Measurements from ENCODE around the gene FNIP1.
"Not testable (repeated sequence)": the region's sequence is repeated elsewhere in the genome, so short reads cannot be mapped to it uniquely, and the experiment has no call there.

The FNIP1 gene

DNA sequence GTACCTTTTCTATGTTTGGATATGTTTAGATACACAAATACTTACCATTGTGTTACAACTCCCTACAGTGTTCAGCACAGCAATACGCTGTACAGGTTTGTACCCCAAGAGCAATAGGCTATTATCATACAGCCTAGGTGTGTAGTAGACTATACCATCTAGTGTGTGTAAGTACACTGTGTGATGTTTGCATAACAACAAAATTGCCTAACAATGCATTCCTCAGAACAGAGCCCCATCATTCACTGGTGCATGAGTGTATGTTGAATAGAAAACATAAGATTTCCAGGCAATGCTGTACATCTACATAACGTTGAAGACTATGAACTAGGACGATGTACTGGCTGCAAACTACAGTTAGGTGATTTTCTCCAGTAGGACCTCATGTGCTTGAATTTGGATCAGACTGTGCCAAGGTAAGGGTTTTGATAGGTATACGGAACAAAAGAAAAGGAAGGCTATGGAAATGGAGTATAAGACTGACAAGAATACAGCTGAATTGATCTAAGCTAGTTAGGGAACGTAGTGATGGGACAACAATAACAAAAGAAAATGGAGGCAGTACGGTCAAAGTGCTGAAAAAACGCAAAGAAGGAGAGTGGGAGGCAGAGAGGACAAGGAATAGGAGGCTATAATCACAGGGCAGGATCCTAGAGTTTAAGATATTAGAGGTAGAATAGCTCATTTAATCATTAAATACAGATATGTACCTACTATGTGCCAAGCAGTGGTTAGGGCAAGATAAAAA is 46.9 kb downstream of the FNIP1 start:
- DNase-seq: no peak

- no peak for DNase-seq
These were observed 47.7 kb downstream of the FNIP1 start for GRCh38 chr5:131749138-131749537.

GRCh38 chr5:131747180-131748105 is 49.4 kb downstream of the FNIP1 start:
- DNase-seq: peak in 1 of 5 experiments; percentile 80

DNA sequence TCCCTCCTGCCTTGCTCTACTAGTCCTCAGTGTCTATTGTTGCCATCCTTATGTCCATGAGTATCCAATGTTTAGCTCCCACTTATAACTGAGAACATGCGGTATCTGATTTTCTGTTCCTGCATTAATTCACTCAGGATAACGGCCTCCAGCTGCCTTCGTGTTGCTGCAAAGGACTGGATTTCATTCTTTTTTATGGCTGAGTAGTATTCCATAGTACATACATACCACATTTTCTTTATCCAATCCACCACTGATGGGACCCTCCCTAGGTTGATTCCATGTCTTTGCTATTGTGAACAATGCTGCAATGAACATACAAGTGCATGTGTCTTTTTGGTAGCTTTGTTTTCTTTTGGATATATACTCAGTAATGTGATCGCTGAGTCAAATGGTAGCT is 50.4 kb downstream of the FNIP1 start:
- DNase-seq: no peak

DNA sequence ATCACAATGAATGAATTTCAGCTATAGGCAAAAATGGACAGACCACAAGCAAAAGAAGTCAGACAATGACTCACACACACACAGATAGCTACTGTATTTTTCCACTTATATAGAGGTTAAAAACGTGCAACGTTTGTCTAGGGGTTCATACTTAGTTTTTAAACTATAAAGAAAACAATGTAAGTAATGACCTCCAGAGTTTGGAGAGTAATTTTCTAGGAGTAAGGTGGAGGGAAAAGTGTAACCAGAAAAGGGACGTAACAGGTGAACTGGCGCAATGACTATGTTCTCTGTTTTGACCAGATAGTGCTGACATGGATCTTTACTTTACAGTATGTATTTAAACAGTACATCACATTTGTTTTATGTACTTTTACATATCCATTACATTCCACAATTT is 51.1 kb downstream of the FNIP1 start:
- no peak for DNase-seq

- DNase-seq: no peak
These were observed 51.7 kb downstream of the FNIP1 start for GRCh38 chr5:131745155-131745554.

GRCh38 chr5:131740477-131740876 is 56.3 kb downstream of the FNIP1 start:
- DNase-seq: no peak

GRCh38 chr5:131735393-131735792 is 61.4 kb downstream of the FNIP1 start:
- DNase-seq: no peak

GRCh38 chr5:131734939-131735338 is 61.9 kb downstream of the FNIP1 start:
- DNase-seq: not testable (repeated sequence)

- DNase-seq: not testable (repeated sequence)
These were observed 67.5 kb downstream of the FNIP1 start for GRCh38 chr5:131729292-131729691.

GRCh38 chr5:131724089-131724488 is 72.7 kb downstream of the FNIP1 start:
- not testable (repeated sequence) for DNase-seq

DNA sequence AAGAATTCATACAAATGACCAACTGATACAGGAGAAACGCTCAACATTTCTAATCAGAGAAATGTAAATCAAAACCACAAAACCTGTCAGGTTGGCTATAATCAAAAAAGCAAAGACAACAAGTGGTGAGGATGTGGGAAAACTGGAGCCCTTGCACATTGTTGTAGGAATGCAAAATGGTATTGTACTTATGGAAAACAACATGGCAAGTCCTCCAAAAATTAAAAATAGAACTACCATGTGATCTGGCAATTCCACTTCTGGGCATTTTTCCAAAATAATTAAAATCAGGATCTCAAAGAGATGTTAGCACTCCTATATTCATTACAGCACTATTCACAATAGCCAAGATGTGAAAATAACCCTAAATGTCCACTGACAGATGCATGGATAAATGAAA is 76.1 kb downstream of the FNIP1 start:
- DNase-seq: no peak

DNA sequence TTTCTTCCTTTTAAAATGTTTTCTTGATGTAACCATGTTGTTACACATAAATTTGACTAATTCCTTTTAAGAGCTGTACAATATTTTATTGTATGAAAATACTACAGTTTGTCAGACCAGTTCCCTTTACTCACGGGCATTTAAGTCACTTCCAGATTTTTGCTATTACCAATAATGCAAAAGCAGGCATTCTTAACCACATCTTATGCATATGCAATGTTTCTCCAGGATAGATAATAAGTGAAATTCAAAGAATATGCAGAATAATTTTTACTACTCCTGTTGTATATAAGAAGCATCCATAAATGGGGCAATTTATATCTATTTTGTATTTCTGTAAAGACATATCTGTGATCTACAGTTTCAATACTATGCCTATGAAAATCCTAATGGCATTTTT is 77.3 kb downstream of the FNIP1 start:
- no peak for DNase-seq

GRCh38 chr5:131718487-131719014 is 78.3 kb downstream of the FNIP1 start:
- DNase-seq: no peak

DNA sequence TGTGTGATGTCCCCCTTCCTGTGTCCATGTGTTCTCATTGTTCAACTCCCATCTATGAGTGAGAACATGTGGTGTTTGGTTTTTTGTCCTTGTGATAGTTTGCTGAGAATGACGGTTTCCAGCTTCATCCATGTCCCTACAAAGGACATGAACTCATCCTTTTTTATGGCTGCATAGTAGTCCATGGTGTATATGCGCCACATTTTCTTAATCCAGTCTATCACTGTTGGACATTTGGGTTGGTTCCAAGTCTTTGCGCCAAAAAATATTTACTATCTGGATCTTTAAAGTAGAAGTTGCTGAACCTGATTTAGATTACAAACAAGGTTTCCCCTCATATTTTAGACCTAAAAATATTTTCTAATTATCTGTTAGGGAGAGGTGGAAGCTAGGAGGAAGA is 79.7 kb downstream of the FNIP1 start:
- not testable (repeated sequence) for DNase-seq

- DNase-seq: no peak
These were observed 80.2 kb downstream of the FNIP1 start for GRCh38 chr5:131716650-131717049.

DNA sequence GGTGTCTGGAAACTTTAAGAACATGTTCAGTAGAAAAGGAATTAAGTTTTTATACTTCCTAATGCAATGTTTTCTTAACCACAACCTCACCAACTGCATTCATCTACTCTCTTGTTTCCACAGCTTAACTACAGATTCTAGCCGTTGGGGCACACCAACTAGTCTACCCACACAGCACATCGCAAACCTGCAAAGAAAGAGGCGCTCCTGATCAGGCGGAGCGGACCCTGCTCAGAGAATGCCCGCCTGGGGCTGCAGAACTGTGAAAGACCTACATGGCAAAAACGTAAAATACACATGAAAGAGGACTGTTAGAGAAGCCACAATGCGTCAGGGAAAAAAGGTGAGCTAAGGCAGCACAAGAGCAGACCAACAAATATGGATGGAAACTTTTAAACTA is 86.4 kb downstream of the FNIP1 start:
- DNase-seq: no peak

DNA sequence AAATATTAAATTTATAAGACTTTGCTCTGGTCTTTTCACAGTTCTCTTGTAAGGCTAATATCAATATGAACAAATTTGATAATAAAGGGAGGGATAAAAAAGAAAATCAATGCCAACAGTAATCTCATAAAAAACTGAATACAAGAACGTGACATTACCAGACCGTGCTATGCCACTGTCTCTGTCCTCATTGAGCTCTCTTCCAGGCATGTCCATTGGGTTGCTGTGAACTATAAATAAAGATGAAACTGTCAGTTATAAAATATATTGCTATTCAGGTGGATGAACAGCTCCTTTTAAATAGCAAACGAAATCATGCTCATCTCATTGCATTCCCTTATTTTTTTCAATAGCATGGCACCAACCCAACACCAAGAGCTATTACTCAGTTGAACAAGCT is 87.8 kb downstream of the FNIP1 start:
- no peak for DNase-seq

- no peak for DNase-seq
These were observed 90.5 kb downstream of the FNIP1 start for GRCh38 chr5:131706281-131706680.

- DNase-seq: no peak
These were observed 101.9 kb downstream of the FNIP1 start for GRCh38 chr5:131694926-131695325.

DNA sequence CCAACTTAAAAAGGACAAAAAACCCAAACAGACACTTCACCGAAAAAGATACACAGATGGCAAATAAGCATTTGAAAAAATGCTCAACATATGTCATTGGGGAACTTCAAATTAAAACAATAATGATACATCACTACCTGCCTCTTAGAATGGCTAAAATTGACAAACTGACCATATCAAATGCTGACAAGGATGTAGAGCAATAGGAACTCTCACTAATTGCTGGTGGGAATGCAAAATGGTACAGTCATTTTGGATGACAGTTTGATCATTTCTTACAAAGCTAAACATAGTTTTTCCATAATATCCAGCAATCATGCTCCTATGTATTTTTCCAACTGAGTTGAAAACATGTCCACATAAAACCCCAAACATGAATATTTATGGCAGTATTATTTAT is 102.9 kb downstream of the FNIP1 start:
- no peak for DNase-seq

DNA sequence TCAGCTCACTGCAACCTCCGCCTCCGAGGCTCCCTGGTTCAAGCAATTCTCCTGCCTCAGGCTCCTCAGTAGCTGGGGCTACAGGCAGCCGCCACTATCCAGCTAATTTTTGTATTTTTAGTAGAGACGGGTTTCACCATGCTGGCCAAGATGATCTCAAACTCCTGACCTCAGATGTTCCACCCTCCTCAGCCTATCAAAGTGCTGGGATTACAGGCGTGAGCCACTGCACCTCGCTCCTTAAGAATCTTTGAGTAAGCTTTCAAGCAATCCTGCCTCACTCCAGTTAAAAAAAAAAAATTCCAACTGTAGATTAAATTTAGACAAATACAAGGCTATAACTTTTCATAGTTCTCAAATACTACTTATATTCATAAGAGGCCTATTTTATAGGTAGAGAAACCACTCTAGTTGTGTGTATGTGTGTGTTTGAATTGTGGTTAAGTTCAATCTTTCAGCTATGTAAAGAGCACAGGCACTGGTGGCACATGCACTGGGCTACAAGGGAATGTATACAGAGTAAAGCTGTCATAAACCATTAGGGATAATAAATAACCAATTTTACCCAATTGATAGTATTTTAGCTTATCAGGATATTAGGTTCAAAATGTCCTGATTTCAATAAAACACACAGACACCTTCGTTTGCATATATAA is 111.2 kb downstream of the FNIP1 start:
- DNase-seq: no peak

DNA sequence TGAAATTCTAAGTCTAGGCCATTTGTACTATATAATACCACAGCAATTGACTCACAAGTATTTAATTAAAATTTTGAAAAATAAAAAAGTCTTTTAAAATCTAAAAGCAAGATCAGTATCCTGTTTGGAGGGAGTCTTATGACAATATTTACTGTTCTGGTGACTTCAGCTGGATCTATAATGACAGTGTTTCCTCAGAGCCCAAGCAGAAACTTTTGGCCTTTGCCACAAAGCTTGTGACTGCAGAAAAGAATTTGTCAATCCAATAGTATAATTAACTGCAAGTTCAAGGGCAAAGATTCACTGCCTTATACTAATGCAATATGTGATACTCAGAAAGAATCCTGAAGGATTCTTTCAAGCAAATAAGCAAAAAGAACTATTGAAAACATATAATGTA is 112.2 kb downstream of the FNIP1 start:
- DNase-seq: no peak
